Measurements from ENCODE around the gene SYT13. TPM values are rescaled to one million over a fixed set of nuclear protein-coding genes. Genes with fewer than 3 reads are reported as not detected.

Gene SYT13
- polyA plus RNA-seq, 1 donor (not counting 4 experiments of a cell fraction or from before 2014, with no cell fraction given), result not detected

- no peaks in the 10 kb centered on the region for H4K20me1 ChIP-seq (ENCODE audit: control insufficient read depth, extremely low read depth, insufficient read depth, low read length)
- FAIRE-seq (no peak), DNase-seq (ENCODE audit: low read depth, low spot score) (no peak)
- no peak overlapping the region for H3K27ac ChIP-seq (ENCODE audit: control insufficient read depth, insufficient read depth, low read length)
- H3K4me1 ChIP-seq (ENCODE audit: control insufficient read depth, extremely low read depth, insufficient read depth, low read length), result no peaks in the 10 kb centered on the region
- H3K36me3 ChIP-seq (ENCODE audit: control insufficient read depth in 2 of 2, extremely low read depth in 1 of 2, insufficient read depth in 2 of 2, low read length in 2 of 2), result no peaks in the 10 kb centered on the region
- no peak overlapping the region for H3K4me2 ChIP-seq (ENCODE audit: control insufficient read depth, extremely low read depth, insufficient read depth, low read depth, low read length)
- no peak overlapping the region for H3K4me3 ChIP-seq (ENCODE audit: control insufficient read depth in 2 of 3, extremely low read depth in 1 of 3, insufficient read depth in 2 of 3, low read depth in 1 of 3, low read length in 3 of 3)
- dilution Hi-C loops (cut with MboI; ENCODE audit: extremely low pct_ligation_motif_present, low sequenced_read_pairs), result no loop called here
- no peaks in the 10 kb centered on the region for H3K9me1 ChIP-seq (ENCODE audit: control insufficient read depth, extremely low read depth, insufficient read depth, low read length)
- H3K9me3 ChIP-seq (ENCODE audit: control insufficient read depth, low read depth, low read length), result no peaks in the 10 kb centered on the region
- no peak overlapping the region for H3K9ac ChIP-seq (ENCODE audit: control insufficient read depth, extremely low read depth, insufficient read depth, low read length)
- H2AFZ ChIP-seq (ENCODE audit: control insufficient read depth, low read length), result no peak overlapping the region
- no peaks in the 10 kb centered on the region for H3K79me2 ChIP-seq (ENCODE audit: control insufficient read depth, insufficient read depth, low read length)
- TF ChIP-seq EZH2 (IDR thresholded peaks at IDR 0.05; ENCODE audit: low read length), result no peak
- TF ChIP-seq CTCF (optimal IDR thresholded peaks at IDR 0.05 in 1 of 3, IDR thresholded peaks at IDR 0.05 in 1 of 3, conservative IDR thresholded peaks at IDR 0.05 in 1 of 3; ENCODE audit: extremely low read depth in 1 of 3, insufficient read depth in 2 of 3, low read length in 3 of 3), result no peak
- peaks cover 29% of the 10 kb centered on the region for H3K27me3 ChIP-seq (ENCODE audit: control insufficient read depth, extremely low read depth, insufficient read depth, low read length)
Measured at GRCh38 chr11:45290586-45290985, 4.4 kb upstream of the SYT13 start.

- no peaks in the 10 kb centered on the region for H3K4me1 ChIP-seq (ENCODE audit: control insufficient read depth, extremely low read depth, insufficient read depth, low read length)
- H4K20me1 ChIP-seq (ENCODE audit: control insufficient read depth, extremely low read depth, insufficient read depth, low read length), result no peaks in the 10 kb centered on the region
- no peaks in the 10 kb centered on the region for H3K9me1 ChIP-seq (ENCODE audit: control insufficient read depth, extremely low read depth, insufficient read depth, low read length)
- peaks cover 42% of the 10 kb centered on the region for H3K27me3 ChIP-seq (ENCODE audit: control insufficient read depth, extremely low read depth, insufficient read depth, low read length)
- no peak for DNase-seq (ENCODE audit: low read depth, low spot score)
- no peak overlapping the region for H3K27ac ChIP-seq (ENCODE audit: control insufficient read depth, insufficient read depth, low read length)
- H3K9me3 ChIP-seq (ENCODE audit: control insufficient read depth, low read depth, low read length), result no peaks in the 10 kb centered on the region
- no peak overlapping the region for H3K4me2 ChIP-seq (ENCODE audit: control insufficient read depth, extremely low read depth, insufficient read depth, low read depth, low read length)
- H3K79me2 ChIP-seq (ENCODE audit: control insufficient read depth, insufficient read depth, low read length), result no peaks in the 10 kb centered on the region
- H3K4me3 ChIP-seq (ENCODE audit: control insufficient read depth in 2 of 3, extremely low read depth in 1 of 3, insufficient read depth in 2 of 3, low read depth in 1 of 3, low read length in 3 of 3), result no peak overlapping the region
- no peaks in the 10 kb centered on the region for H3K36me3 ChIP-seq (ENCODE audit: control insufficient read depth in 2 of 2, extremely low read depth in 1 of 2, insufficient read depth in 2 of 2, low read length in 2 of 2)
- dilution Hi-C loops (cut with MboI; ENCODE audit: extremely low pct_ligation_motif_present, low sequenced_read_pairs), result no loop called here
- H3K9ac ChIP-seq (ENCODE audit: control insufficient read depth, extremely low read depth, insufficient read depth, low read length), result no peak overlapping the region
- TF ChIP-seq CTCF (optimal IDR thresholded peaks at IDR 0.05 in 1 of 3, IDR thresholded peaks at IDR 0.05 in 1 of 3, conservative IDR thresholded peaks at IDR 0.05 in 1 of 3; ENCODE audit: extremely low read depth in 1 of 3, insufficient read depth in 2 of 3, low read length in 3 of 3) (no peak), EZH2 (IDR thresholded peaks at IDR 0.05; ENCODE audit: low read length) (no peak)
- FAIRE-seq, result no peak
- no peak overlapping the region for H2AFZ ChIP-seq (ENCODE audit: control insufficient read depth, low read length)
Measured at GRCh38 chr11:45289369-45289768, 3.2 kb upstream of the SYT13 start.

Measured in keratinocyte (primary cell).